ENCODE results near the gene CCT8L2.
"Not testable (repeated sequence)": the region's sequence is repeated elsewhere in the genome, so short reads cannot be mapped to it uniquely, and the experiment has no call there.

CCT8L2 gene

GRCh38 chr22:16559056-16559955, 33.3 kb downstream of the CCT8L2 start:
- Histone ChIP-seq H4K20me1 (ENCODE audit: insufficient read depth, low read length) (no peaks in the 10 kb centered on the region), H2AFZ (ENCODE audit: low read length) (no peak overlapping the region), H3K9me3 (replicated peaks; ENCODE audit: insufficient read depth, low read length) (no peaks in the 10 kb centered on the region), H3K4me1 (ENCODE audit: low read length) (no peaks in the 10 kb centered on the region), H3F3A (ENCODE audit: insufficient read depth, low read length) (no peaks in the 10 kb centered on the region), H3K27me3 (replicated peaks; ENCODE audit: insufficient read depth, low read length) (no peaks in the 10 kb centered on the region), H3K9ac (ENCODE audit: low read length) (no peak overlapping the region), H3K36me3 (replicated peaks; ENCODE audit: insufficient read depth, low read length) (no peaks in the 10 kb centered on the region), H3K4me3 (ENCODE audit: low read length) (no peak overlapping the region), H3K4me2 (ENCODE audit: low read depth, low read length) (no peak overlapping the region), H3K9me2 (replicated peaks; ENCODE audit: insufficient read depth, low read length) (no peaks in the 10 kb centered on the region), H3K27ac (ENCODE audit: low read length) (no peak overlapping the region), H3K79me2 (ENCODE audit: low read length) (no peaks in the 10 kb centered on the region)
- DNase-seq = no peak
- TF ChIP-seq EZH2phosphoT487 (IDR thresholded peaks at IDR 0.05; ENCODE audit: low read length) (no peak), CTCF (IDR thresholded peaks at IDR 0.05; ENCODE audit: low read length) (no peak), EZH2 (optimal IDR thresholded peaks at IDR 0.05; ENCODE audit: low read depth, low read length) (no peak)

- not testable (repeated sequence) for H2AFZ ChIP-seq (ENCODE audit: low read length); H3K27me3 ChIP-seq (replicated peaks; ENCODE audit: insufficient read depth, low read length); H3K4me1 ChIP-seq (ENCODE audit: low read length); DNase-seq; H3K27ac ChIP-seq (ENCODE audit: low read length); H3K79me2 ChIP-seq (ENCODE audit: low read length); H3K4me2 ChIP-seq (ENCODE audit: low read depth, low read length); H4K20me1 ChIP-seq (ENCODE audit: insufficient read depth, low read length); H3K9ac ChIP-seq (ENCODE audit: low read length); H3K4me3 ChIP-seq (ENCODE audit: low read length); H3F3A ChIP-seq (ENCODE audit: insufficient read depth, low read length); H3K9me3 ChIP-seq (replicated peaks; ENCODE audit: insufficient read depth, low read length); H3K9me2 ChIP-seq (replicated peaks; ENCODE audit: insufficient read depth, low read length); H3K36me3 ChIP-seq (replicated peaks; ENCODE audit: insufficient read depth, low read length)
These were observed 34.1 kb downstream of the CCT8L2 start for GRCh38 chr22:16558376-16558945.

GRCh38 chr22:16557511-16557910, 35.1 kb downstream of the CCT8L2 start:
- not testable (repeated sequence) for H4K20me1 ChIP-seq (ENCODE audit: insufficient read depth, low read length); H3K27ac ChIP-seq (ENCODE audit: low read length)

GRCh38 chr22:16555077-16555994, 37.3 kb downstream of the CCT8L2 start:
- H3K79me2 ChIP-seq (ENCODE audit: low read length); H3K27me3 ChIP-seq (replicated peaks; ENCODE audit: insufficient read depth, low read length); H2AFZ ChIP-seq (ENCODE audit: low read length); H3K4me3 ChIP-seq (ENCODE audit: low read length); H3K9ac ChIP-seq (ENCODE audit: low read length); H3K36me3 ChIP-seq (replicated peaks; ENCODE audit: insufficient read depth, low read length); H4K20me1 ChIP-seq (ENCODE audit: insufficient read depth, low read length); H3F3A ChIP-seq (ENCODE audit: insufficient read depth, low read length); H3K9me3 ChIP-seq (replicated peaks; ENCODE audit: insufficient read depth, low read length); H3K9me2 ChIP-seq (replicated peaks; ENCODE audit: insufficient read depth, low read length); H3K27ac ChIP-seq (ENCODE audit: low read length); DNase-seq; H3K4me1 ChIP-seq (ENCODE audit: low read length); H3K4me2 ChIP-seq (ENCODE audit: low read depth, low read length): not testable (repeated sequence)

More at GRCh38 chr22:16557511-16557910, 35.1 kb downstream of the CCT8L2 start:
- H3K27me3 ChIP-seq (replicated peaks; ENCODE audit: insufficient read depth, low read length); H3K79me2 ChIP-seq (ENCODE audit: low read length); H3K9me2 ChIP-seq (replicated peaks; ENCODE audit: insufficient read depth, low read length); DNase-seq; H3K9me3 ChIP-seq (replicated peaks; ENCODE audit: insufficient read depth, low read length); H3K4me3 ChIP-seq (ENCODE audit: low read length); H3K4me1 ChIP-seq (ENCODE audit: low read length); H2AFZ ChIP-seq (ENCODE audit: low read length); H3K4me2 ChIP-seq (ENCODE audit: low read depth, low read length); H3K36me3 ChIP-seq (replicated peaks; ENCODE audit: insufficient read depth, low read length); H3K9ac ChIP-seq (ENCODE audit: low read length); H3F3A ChIP-seq (ENCODE audit: insufficient read depth, low read length): not testable (repeated sequence)

- not testable (repeated sequence) for H2AFZ ChIP-seq (ENCODE audit: low read length); H3K27me3 ChIP-seq (replicated peaks; ENCODE audit: insufficient read depth, low read length); H3K36me3 ChIP-seq (replicated peaks; ENCODE audit: insufficient read depth, low read length); H3K9me2 ChIP-seq (replicated peaks; ENCODE audit: insufficient read depth, low read length); H3K4me2 ChIP-seq (ENCODE audit: low read depth, low read length); H3K9me3 ChIP-seq (replicated peaks; ENCODE audit: insufficient read depth, low read length); H3K4me3 ChIP-seq (ENCODE audit: low read length); H3K79me2 ChIP-seq (ENCODE audit: low read length); H3F3A ChIP-seq (ENCODE audit: insufficient read depth, low read length); H3K9ac ChIP-seq (ENCODE audit: low read length); H4K20me1 ChIP-seq (ENCODE audit: insufficient read depth, low read length); H3K4me1 ChIP-seq (ENCODE audit: low read length)
- peak overlapping the region; percentile 51; the same call in 1 of the 2 replicates for H3K27ac ChIP-seq (ENCODE audit: low read length)
- peak; percentile 76 for DNase-seq
These were observed 49.3 kb downstream of the CCT8L2 start for GRCh38 chr22:16543310-16543709.
